ENCODE measurements around the gene CDHR5. TPM values are rescaled to one million over a fixed set of nuclear protein-coding genes. Genes with fewer than 3 reads are reported as not detected.

CDHR5 gene
- total and polyA plus RNA-seq, 2 experiments from 2014 or later: 114 to 166 TPM

DNA sequence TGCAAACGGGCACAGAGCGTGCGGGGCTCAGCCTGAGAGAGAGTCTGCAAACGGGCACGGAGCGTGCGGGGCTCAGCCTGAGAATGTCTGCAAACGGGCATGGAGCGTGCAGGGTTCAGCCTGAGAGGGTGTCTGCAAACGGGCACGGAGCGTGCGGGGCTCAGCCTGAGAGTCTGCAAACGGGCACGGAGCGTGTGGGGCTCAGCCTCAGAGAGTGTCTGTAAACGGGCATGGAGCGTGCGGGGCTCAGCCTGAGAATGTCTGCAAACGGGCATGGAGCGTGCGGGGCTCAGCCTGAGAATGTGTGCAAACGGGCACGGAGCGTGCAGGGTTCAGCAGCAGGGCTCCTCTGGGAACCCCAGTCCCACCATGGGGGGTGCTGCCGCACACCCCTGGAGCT is 35.0 kb downstream of the CDHR5 start:
- WGBS (ENCODE audit: low lambda C conversion rate, missing lambda C conversion rate): 98% methylated on average over 23 of the region's 26 CpGs
- Histone ChIP-seq H3K4me3 (no peak overlapping the region), H3K27me3 (no peaks in the 10 kb centered on the region), H3K4me1 (ENCODE audit: insufficient read depth) (peaks cover 23% of the 10 kb centered on the region), H3K9me2 (replicated peaks; ENCODE audit: insufficient read depth) (no peaks in the 10 kb centered on the region), H3K27ac (no peak overlapping the region), H4K20me1 (ENCODE audit: insufficient read depth, poor library complexity, severe bottlenecking) (peaks cover 31% of the 10 kb centered on the region), H3K4me2 (no peak overlapping the region), H3K9me3 (ENCODE audit: low read depth) (no peaks in the 10 kb centered on the region), H3K79me2 (peaks cover 60% of the 10 kb centered on the region), H2AFZ (no peak overlapping the region), H3K36me3 (replicated peaks; ENCODE audit: insufficient read depth, low read depth) (no peaks in the 10 kb centered on the region)
- TF ChIP-seq, protein P1, sequence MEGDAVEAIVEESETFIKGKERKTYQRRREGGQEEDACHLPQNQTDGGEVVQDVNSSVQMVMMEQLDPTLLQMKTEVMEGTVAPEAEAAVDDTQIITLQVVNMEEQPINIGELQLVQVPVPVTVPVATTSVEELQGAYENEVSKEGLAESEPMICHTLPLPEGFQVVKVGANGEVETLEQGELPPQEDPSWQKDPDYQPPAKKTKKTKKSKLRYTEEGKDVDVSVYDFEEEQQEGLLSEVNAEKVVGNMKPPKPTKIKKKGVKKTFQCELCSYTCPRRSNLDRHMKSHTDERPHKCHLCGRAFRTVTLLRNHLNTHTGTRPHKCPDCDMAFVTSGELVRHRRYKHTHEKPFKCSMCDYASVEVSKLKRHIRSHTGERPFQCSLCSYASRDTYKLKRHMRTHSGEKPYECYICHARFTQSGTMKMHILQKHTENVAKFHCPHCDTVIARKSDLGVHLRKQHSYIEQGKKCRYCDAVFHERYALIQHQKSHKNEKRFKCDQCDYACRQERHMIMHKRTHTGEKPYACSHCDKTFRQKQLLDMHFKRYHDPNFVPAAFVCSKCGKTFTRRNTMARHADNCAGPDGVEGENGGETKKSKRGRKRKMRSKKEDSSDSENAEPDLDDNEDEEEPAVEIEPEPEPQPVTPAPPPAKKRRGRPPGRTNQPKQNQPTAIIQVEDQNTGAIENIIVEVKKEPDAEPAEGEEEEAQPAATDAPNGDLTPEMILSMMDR (IDR thresholded peaks at IDR 0.05; ENCODE audit: poor library complexity): no peak
- no peak for TF ChIP-seq EZH2 (IDR thresholded peaks at IDR 0.05; ENCODE audit: borderline replicate concordance)
- no peak for TF ChIP-seq EZH2phosphoT487 (IDR thresholded peaks at IDR 0.05; ENCODE audit: low read depth, severe bottlenecking, unreplicated experiment)
- DNase-seq (ENCODE audit: low spot score): no peak

DNA sequence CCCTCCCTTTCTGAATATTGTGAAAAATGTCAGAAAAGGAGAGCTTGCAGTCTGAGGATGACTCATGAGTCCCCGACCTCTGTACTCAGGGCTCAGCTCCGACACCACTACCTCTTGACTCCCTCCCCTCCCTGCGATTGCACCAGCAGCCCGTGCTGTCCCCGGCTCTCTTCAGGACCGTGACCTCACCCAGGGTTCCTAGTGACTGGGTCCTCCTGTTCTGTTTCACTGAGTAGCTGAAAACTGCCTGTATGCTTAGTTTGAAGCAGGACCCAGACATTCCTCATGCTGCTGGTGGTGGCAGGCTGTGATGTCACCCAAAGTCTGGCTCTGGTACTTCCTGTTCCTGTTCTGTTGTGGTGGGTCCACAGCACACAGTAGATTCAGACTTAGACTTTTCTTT is 36.8 kb downstream of the CDHR5 start:
- Histone ChIP-seq H3K4me3 (no peak overlapping the region), H3K27ac (peak overlapping the region; percentile 93), H4K20me1 (ENCODE audit: insufficient read depth, poor library complexity, severe bottlenecking) (peaks cover 44% of the 10 kb centered on the region), H3K4me1 (ENCODE audit: insufficient read depth) (peaks cover 23% of the 10 kb centered on the region), H3K36me3 (replicated peaks; ENCODE audit: insufficient read depth, low read depth) (no peaks in the 10 kb centered on the region), H3K4me2 (no peak overlapping the region), H2AFZ (no peak overlapping the region), H3K9me2 (replicated peaks; ENCODE audit: insufficient read depth) (no peaks in the 10 kb centered on the region), H3K9me3 (ENCODE audit: low read depth) (no peaks in the 10 kb centered on the region), H3K79me2 (peaks cover 62% of the 10 kb centered on the region), H3K27me3 (no peaks in the 10 kb centered on the region)
- WGBS (ENCODE audit: low lambda C conversion rate, missing lambda C conversion rate): 59% methylated on average over 6 of the region's 6 CpGs
- DNase-seq (ENCODE audit: low spot score): peak; percentile 93
- TF ChIP-seq, protein P1 (IDR thresholded peaks at IDR 0.05; ENCODE audit: poor library complexity): no peak
- TF ChIP-seq EZH2 (IDR thresholded peaks at IDR 0.05; ENCODE audit: borderline replicate concordance) (no peak), EZH2phosphoT487 (IDR thresholded peaks at IDR 0.05; ENCODE audit: low read depth, severe bottlenecking, unreplicated experiment) (no peak)

DNA sequence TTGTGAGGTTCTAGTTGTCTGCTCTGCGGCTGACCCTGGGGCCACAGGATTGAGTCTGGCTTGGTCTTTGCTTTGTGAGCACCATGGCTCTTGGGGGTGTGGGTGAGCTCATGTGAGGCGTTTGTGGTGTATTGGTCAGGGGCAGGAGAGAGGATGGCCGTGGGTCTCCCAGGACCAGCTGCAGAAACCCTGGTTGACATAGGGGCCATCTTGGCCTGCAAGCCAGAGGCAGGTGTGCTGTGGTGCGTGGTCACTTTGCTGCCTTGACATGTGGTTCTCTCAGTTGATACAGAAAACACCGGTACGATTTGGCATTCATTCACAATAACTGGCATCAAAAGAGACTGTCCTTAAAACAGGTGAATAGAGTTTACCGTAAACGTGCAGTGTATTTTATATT is 37.2 kb downstream of the CDHR5 start:
- H3K4me2 ChIP-seq: no peak overlapping the region
- TF ChIP-seq, protein P1 (IDR thresholded peaks at IDR 0.05; ENCODE audit: poor library complexity): no peak
- no peak for TF ChIP-seq EZH2phosphoT487 (IDR thresholded peaks at IDR 0.05; ENCODE audit: low read depth, severe bottlenecking, unreplicated experiment)
- no peaks in the 10 kb centered on the region for H3K36me3 ChIP-seq (replicated peaks; ENCODE audit: insufficient read depth, low read depth)
- H3K27ac ChIP-seq: peak overlapping the region; percentile 60
- peaks cover 67% of the 10 kb centered on the region for H3K79me2 ChIP-seq
- H3K4me3 ChIP-seq: no peak overlapping the region
- H2AFZ ChIP-seq: no peak overlapping the region
- no peaks in the 10 kb centered on the region for H3K9me2 ChIP-seq (replicated peaks; ENCODE audit: insufficient read depth)
- DNase-seq (ENCODE audit: low spot score): no peak
- H3K27me3 ChIP-seq: no peaks in the 10 kb centered on the region
- peaks cover 45% of the 10 kb centered on the region for H4K20me1 ChIP-seq (ENCODE audit: insufficient read depth, poor library complexity, severe bottlenecking)
- 89% methylated on average over 8 of the region's 8 CpGs for WGBS (ENCODE audit: low lambda C conversion rate, missing lambda C conversion rate)
- H3K4me1 ChIP-seq (ENCODE audit: insufficient read depth): peaks cover 23% of the 10 kb centered on the region
- no peaks in the 10 kb centered on the region for H3K9me3 ChIP-seq (ENCODE audit: low read depth)
